GM10266 (cell line): ENCODE measurements around the gene CHMP4A.
A peak's percentile ranks its signal among the peaks of the same experiment; 100 is the strongest.

ENCODE experiments used
- DNase-seq: peaks from one replicate; pipeline ENCODE4 v3.0.0; 2012; ENCODE audit errors: extremely low spot score
- CTCF ChIP-seq: IDR thresholded peaks from 2 replicates; pipeline ENCODE4 v1.5.1; 2012; ENCODE audit warnings: mild to moderate bottlenecking, low read depth; ENCODE audit not compliant: control insufficient read depth, insufficient read depth; ENCODE audit errors: missing control alignments

CHMP4A gene

DNA sequence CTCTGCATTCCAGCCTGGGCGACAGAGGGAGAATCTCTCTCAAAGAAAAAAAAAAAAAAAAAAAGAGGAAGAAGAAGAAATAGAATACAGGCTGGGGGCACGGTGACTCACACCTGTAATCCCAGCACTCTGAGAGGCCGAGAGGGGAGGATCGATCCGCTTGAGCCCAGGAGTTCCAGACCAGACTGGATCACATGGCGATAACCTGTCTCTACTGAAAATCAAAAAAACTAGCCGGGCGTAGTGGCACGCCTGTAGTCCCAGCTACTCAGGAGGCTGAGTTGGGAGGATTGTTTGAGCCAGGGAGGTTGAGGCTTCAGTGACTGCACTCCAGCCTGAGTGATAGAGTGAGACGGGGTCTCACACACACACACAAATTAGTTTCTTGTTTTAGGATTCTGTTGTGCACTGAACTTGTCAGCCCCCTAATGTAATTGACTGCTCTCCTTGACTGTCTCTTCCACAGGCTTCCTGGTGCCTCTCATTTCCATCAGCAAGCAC lies 30.1 kb upstream of the CHMP4A start:
- DNase-seq: no peak

GRCh38 chr14:24241829-24242443 lies 28.6 kb upstream of the CHMP4A start:
- TF ChIP-seq CTCF: peak; percentile 10
- peak; percentile 89 for DNase-seq

More for the DNA sequence above, 30.1 kb upstream of the CHMP4A start:
- TF ChIP-seq CTCF: no peak

DNA sequence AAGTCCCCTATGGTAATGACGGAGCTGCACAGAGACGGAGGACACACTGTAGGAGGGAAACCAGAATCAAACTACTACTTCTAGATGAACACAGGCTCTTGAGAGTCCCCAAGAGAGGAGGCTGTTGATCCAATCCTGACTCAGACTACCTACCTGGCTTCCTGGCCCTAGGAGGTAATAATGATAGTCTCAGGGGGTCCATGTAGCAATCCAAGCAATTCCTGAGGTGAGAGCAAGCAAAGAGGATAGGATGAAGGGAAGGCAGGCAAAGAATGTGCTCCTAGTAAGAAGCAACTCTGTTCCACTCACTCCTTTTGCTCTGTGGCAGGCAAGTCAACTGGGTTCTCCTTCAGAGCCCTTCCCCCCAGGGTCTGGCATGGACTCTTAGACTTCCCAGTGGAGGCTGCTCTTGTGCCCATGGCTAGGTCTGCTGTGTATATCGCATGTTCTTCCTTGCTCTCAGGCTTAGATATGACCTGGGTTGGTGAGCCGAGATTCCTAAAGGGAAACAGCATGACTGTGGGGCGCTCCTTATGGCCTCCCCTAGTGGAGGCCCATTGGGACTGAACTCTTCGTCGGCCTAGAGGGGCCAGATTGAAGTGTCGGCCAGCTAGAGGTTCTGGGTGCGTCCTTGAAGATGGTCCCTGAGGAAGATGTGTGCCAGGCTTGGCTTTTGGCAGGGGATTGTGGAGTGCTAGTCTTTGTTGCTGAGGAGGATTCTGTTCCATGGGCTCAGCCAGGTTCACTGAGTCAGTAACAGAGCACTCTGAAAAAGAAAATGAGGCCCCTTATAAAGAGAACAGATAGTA lies 27.0 kb upstream of the CHMP4A start:
- no peak for TF ChIP-seq CTCF
- DNase-seq: no peak

DNA sequence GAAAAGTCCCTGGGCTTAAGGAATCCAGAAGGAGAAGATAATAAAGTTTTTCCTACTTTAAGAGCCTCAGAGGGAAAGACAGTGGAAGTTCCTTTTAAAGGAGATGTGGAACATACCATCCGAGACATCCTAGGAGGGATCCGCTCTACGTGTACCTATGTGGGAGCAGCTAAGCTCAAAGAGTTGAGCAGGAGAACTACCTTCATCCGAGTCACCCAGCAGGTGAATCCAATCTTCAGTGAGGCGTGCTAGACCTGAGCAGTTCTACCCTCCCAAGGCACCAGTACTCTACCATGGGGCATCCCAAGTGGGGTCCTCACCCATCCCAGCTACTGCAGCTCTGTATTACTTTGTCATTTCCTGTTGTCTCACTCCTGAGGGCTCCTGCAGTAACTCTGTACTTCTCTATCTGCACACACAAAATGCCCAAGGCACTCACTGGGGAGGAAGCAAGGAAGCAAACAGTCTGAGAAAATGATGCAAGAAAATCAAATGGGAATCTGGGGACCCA lies 25.3 kb upstream of the CHMP4A start:
- no peak for TF ChIP-seq CTCF
- no peak for DNase-seq

DNA sequence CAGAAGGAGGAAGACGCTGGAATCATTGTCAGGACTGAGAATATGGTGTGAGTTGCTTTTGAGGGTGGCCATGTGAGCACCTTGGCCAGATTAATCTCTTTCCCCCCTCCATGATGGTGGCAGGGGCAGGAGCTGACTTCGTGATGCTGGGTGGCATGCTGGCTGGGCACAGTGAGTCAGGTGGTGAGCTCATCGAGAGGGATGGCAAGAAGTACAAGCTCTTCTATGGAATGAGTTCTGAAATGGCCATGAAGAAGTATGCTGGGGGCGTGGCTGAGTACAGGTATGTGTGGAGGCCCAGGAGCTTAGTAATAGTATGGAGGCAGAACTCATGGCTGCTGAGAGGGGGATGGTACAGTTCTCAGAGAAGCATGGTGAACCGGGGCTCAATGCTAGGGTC lies 24.8 kb upstream of the CHMP4A start:
- no peak for DNase-seq
- no peak for TF ChIP-seq CTCF

- DNase-seq: no peak
- TF ChIP-seq CTCF: no peak
Measured at GRCh38 chr14:24237463-24237955, 24.2 kb upstream of the CHMP4A start.
